ENCODE data around the gene MAP2K3.
A peak's percentile ranks its signal among the peaks of the same experiment; 100 is the strongest.

Gene MAP2K3

GRCh38 chr17:21357696-21358656, 73.5 kb downstream of the MAP2K3 start:
- TF ChIP-seq CTCF (IDR thresholded peaks at IDR 0.05; ENCODE audit: low read depth, low read length) = no peak
- DNase-seq (ENCODE audit: low read depth in 2 of 2) = no peak
- no peak overlapping the region for H3K4me3 ChIP-seq (replicated peaks in 1 of 2; ENCODE audit: low read depth in 2 of 2, low read length in 2 of 2)

GRCh38 chr17:21358682-21359482, 74.4 kb downstream of the MAP2K3 start:
- DNase-seq (ENCODE audit: low read depth in 2 of 2) = peak in 1 of 2 donors; percentile 40
- no peak overlapping the region for H3K4me3 ChIP-seq (replicated peaks in 1 of 2; ENCODE audit: low read depth in 2 of 2, low read length in 2 of 2)
- TF ChIP-seq CTCF (IDR thresholded peaks at IDR 0.05; ENCODE audit: low read depth, low read length) = no peak

- no peak for DNase-seq (ENCODE audit: low read depth in 2 of 2)
- no peak for TF ChIP-seq CTCF (IDR thresholded peaks at IDR 0.05; ENCODE audit: low read depth, low read length)
- no peak overlapping the region for H3K4me3 ChIP-seq (replicated peaks in 1 of 2; ENCODE audit: low read depth in 2 of 2, low read length in 2 of 2)
Observed at GRCh38 chr17:21359483-21359840, 75.0 kb downstream of the MAP2K3 start.

- no peak overlapping the region for H3K4me3 ChIP-seq (replicated peaks in 1 of 2; ENCODE audit: low read depth in 2 of 2, low read length in 2 of 2)
- DNase-seq (ENCODE audit: low read depth in 2 of 2) = no peak
- no peak for TF ChIP-seq CTCF (IDR thresholded peaks at IDR 0.05; ENCODE audit: low read depth, low read length)
Observed at GRCh38 chr17:21360048-21360447, 75.5 kb downstream of the MAP2K3 start.

GRCh38 chr17:21361020-21361809, 76.7 kb downstream of the MAP2K3 start:
- TF ChIP-seq CTCF (IDR thresholded peaks at IDR 0.05; ENCODE audit: low read depth, low read length) = no peak

GRCh38 chr17:21362331-21362931, 77.9 kb downstream of the MAP2K3 start:
- H3K4me3 ChIP-seq (replicated peaks in 1 of 2; ENCODE audit: low read depth in 2 of 2, low read length in 2 of 2) = no peak overlapping the region
- DNase-seq (ENCODE audit: low read depth in 2 of 2) = no peak
- TF ChIP-seq CTCF (IDR thresholded peaks at IDR 0.05; ENCODE audit: low read depth, low read length) = no peak

More at GRCh38 chr17:21361020-21361809, 76.7 kb downstream of the MAP2K3 start:
- H3K4me3 ChIP-seq (replicated peaks in 1 of 2; ENCODE audit: low read depth in 2 of 2, low read length in 2 of 2) = no peak overlapping the region
- DNase-seq (ENCODE audit: low read depth in 2 of 2) = no peak
